ENCODE data around the gene AR.

GRCh38 chrX:67587946-67588624 is 44.3 kb downstream of the AR start:
- TF ChIP-seq CTCF (IDR thresholded peaks at IDR 0.05): no peak
- no peak for TF ChIP-seq EZH2 (IDR thresholded peaks at IDR 0.05)

All from neural progenitor cell (in vitro differentiated cells).